Neural progenitor cell (in vitro differentiated cells): ENCODE results near the gene SUDS3.

Source experiments
- EZH2phosphoT487 ChIP-seq: fragments of 200-600 bp; sonication (generic); IDR thresholded peaks from 2 replicates; pipeline ENCODE4 v1.6.1; 2017; ENCODE audit warnings: antibody characterized with exemption
- TF ChIP-seq, protein P1 (sequence below): fragments of 200-600 bp; sonication (generic); IDR thresholded peaks from 2 replicates; pipeline ENCODE4 v1.5.1; 2017; ENCODE audit warnings: antibody characterized with exemption, mild to moderate bottlenecking

DNA sequence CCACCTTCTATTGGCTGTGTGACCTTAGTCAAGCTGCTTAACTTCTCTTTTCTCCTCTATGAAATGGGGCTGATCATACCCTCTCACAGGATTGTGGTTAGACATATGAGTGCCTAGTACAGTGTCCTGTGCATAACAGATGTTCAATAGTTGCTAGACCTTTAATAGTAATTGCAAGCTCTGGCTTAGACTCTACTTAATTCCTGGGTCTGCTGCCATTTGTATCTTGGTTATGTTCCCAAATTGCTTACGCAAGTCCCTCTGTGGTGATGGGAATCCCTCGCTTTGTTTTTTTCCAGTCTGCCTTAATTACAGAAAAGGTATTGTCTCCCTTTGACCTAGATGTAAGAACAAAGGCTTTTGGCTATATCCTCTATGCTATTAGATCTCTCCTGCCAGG lies 15.1 kb downstream of the SUDS3 start:
- TF ChIP-seq, protein P1, sequence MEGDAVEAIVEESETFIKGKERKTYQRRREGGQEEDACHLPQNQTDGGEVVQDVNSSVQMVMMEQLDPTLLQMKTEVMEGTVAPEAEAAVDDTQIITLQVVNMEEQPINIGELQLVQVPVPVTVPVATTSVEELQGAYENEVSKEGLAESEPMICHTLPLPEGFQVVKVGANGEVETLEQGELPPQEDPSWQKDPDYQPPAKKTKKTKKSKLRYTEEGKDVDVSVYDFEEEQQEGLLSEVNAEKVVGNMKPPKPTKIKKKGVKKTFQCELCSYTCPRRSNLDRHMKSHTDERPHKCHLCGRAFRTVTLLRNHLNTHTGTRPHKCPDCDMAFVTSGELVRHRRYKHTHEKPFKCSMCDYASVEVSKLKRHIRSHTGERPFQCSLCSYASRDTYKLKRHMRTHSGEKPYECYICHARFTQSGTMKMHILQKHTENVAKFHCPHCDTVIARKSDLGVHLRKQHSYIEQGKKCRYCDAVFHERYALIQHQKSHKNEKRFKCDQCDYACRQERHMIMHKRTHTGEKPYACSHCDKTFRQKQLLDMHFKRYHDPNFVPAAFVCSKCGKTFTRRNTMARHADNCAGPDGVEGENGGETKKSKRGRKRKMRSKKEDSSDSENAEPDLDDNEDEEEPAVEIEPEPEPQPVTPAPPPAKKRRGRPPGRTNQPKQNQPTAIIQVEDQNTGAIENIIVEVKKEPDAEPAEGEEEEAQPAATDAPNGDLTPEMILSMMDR, result no peak
- no peak for TF ChIP-seq EZH2phosphoT487
